COR-L47 (cell line): ENCODE data around the gene PHF24.

Experiments
- DNase-seq: peaks from one replicate; lab custom pipeline; 2025; lab: John Stamatoyannopoulos, UW

Gene PHF24

DNA sequence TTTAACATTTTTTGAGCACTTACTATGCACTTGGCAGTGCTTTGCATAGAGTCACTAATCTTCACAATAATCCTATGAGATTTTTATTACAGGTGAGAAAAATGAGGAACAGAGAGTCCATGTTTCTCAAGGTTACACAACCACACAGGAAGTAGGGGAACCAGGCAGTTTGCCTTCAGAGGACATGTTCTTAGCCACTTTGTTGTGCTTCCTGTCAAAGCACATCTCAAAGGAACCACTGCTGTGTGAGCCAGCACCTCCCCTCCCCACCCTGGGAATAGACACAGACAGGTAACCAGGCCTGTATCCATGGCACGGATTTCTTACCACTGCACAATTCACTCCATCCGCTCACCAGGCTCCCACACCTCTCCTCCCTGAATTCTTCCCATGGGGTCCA lies 25.1 kb downstream of the PHF24 start:
- DNase-seq: no peak

DNA sequence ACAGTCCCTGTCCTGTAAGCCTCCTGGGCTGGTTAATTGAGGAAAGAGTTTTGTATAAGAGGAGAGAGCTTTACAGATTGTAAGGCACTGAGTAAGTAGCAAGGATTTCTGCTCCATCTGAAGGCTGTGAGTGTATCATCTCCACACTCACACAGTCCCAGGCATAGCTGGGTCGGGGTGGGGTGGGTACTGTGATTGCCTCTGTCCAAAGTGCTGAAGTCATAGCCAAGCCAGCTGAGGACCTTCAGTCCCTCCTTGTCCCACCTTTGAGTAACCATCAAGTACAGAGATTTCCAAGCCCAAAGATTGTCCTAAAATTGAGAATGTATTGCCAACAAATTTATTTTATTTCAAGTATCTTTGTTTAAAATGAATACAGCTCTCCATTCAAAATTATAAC lies 26.0 kb downstream of the PHF24 start:
- no peak for DNase-seq

DNA sequence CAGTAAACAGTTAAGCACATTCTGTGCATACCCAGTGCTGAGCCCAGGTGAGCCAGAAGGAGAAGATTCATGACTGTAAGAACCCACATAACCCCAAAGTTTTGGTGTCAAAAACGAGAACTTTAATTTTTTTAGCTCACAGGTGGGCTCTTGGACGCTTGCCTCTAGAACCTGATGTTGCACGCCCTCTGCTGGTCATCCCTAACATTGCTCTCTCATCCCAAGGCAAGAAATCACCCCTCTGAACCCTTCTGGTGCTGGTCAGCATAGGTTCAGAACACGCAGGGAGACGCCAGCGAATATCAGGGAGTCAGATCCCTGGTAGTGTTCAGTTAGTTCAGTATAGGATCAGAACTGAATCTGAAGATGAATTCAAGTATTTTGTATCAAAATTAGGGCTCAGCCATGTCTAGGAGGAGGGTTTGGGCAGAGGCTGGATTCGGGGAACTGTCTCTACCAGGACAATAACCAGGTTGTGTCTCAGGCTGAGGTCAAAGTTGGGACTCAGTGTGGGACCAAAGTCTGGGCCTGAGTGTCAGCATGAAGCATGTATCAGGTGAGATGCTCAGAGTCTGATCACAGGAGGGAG lies 27.3 kb downstream of the PHF24 start:
- peak; percentile 44 for DNase-seq

DNA sequence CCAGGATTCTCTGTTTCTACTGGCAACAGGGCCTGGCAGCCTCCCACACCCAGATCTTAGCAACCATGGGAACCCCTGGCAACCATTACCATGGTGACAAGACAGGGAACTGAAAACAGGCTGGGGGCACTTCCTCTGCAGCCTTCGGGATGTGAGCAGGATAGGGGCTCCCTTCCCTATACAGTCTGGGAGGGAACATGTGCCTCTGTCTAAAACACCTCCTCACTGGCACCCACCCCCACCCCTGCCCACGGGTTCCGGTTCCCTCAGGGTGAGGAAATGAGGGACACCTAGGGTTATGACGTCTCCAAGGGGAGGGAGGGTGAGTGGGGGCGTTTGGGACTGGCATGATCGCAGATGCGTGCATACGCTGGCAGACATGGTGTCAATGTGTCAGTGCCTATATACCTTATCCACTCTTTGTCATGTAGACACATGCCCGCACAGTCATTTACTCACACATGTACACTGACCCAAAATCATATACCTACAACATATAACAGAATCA lies 28.5 kb downstream of the PHF24 start:
- DNase-seq: peak; percentile 89

DNA sequence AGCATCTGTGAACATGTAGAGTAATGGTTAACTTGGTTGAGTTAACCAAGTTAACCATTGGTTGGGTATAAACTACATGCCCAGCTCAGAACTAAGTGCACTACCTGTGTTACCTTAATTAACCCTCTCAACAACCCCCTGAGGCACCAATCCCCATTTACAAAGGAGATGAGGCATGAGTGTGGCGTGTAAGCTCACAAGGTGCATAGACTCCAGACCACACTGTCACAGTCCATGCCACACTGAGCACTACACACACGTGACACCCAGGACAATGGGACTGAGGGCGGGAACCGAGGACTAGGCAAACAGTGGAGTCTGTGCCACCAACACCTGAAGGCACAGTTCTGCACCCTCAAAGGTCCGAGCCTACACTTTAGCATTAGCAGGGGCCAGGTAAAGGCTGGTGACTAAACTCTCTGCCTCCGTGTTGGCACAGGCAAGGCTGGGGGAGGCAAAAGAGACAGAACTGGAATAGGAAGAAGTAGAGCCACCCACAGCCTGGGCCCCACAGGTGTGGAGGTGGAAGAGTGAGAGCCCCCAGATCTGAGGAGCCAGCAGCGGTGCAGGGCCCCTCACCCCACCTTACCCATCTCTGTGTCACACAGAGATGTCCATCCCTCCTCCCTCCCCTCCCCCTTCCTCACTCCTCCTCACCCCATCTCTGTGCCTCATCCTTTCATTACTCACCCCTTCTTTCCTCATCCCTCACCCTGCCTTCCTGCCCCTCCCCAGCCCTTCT lies 29.2 kb downstream of the PHF24 start:
- peak; percentile 10 for DNase-seq

DNA sequence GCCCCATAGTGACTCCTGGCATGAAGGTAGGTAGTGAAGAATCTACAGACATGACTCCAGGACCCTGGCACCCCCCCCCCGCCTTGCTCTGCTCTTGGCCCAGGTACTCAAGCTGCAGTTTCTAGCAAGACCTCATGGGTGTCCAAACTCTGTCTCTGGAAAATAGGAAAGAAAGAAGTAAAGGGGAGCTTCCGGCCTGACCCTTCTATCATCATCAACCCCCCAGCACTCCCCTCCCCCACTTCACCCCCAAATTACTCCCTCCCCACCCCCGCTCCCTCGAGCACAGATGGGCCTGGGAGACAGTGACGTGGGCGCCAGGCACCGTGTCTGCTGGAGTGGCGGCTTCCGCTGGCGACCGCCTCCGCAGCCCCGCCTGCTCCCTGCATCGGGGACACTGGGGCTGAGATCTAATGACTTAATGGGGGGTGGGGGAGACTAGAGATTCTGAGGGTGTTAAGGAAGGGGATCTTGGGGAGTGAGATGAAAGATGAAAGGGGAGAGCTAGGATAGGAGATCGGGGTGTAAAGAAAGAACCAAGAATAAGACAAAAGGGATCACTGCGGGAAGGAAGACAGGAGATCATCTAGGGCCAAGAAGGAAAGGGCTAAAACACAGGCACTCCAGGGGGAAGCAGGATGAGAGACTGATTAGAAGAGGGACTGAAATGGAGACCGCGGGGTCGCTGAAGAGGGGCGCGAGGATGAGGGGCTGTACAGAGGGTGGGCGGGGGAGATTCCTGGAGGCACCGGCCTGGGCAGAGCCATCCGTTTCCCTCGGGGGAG lies 30.3 kb downstream of the PHF24 start:
- no peak for DNase-seq

DNA sequence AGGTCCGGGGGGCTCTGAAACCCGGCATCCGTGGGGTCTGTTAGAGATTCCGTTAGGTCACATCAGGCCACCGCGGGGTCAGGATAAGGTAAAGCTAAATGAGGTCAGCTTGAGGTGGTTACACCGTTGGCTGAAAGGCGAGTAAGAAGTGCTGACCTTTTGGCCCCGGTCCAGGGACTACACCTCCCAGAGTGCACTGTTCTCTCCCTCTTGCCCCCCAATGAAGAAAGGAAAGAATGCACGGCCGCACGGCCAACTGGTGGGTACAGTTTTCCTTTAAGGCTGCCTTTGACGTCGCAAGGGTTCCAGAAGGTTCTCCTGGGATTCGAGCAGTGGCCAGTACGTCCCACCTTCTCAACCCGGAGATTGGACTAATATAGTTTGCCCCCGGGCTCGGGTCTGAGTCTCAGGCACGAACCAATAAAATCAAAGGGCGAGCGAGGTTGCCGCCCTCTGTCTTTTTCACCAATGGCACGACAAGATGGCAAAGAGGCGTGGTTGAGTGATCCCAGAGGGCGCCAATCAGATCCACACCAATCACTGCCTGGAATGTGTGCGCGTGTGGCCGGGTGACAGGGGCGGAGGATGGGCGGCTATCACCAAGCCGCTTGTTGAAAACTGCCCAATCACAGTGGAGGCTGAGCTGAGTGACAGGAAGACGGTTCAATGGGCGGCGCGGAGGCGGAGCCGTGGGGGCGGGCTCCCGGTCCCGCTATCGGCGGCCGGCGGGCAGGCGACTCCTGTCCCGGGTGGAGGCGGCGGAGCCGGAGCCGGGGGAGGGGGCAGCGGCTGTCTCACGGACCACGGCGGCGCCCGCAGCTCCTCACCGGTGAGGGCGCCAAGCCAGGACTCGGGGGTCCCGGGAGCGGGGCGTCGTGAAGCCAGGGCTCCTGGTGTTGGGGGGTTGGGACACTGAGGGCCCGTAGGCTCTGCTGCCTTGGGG lies 31.2 kb downstream of the PHF24 start, which contains the start of gene DNAJB5:
DNAJB5 (plus strand) TSS at position 743 of the 943 bp plus-strand sequence. CDS start 886 bp downstream, outside the sequence.
- DNase-seq: peak; percentile 98

DNA sequence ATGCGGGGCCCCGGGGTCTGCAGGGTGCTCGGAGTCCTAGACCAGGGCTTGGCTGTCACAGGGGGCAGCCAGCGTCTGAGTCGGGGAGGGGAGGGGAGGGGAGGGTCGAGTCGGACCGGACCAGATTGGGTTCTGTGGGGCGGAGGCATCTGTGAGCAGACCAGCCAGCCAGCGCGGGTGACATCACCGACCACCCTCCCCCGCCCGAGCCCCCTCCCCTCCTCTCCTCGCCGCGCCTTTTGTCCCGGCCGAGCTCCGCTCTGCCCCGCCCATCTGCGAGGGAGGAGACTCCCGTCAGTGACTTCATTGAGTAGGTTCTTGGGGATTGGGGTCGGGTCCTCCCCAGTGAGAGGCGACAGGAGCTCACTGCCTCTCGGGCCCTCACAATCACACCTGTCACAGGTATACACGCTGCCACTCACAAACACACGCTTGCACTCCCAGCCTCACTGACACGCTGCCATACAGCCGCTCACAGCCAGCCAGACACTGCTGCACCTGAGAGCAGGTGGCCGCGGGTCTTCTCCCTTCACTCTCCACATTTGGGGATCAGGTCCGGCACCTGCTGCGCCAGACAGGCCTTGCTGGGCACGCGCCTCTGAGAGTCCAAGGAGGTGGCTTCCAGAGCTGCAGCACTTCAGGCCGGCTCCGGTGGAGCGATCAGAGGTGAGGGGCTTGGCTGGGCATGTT lies 32.0 kb downstream of the PHF24 start:
- peak; percentile 55 for DNase-seq

DNA sequence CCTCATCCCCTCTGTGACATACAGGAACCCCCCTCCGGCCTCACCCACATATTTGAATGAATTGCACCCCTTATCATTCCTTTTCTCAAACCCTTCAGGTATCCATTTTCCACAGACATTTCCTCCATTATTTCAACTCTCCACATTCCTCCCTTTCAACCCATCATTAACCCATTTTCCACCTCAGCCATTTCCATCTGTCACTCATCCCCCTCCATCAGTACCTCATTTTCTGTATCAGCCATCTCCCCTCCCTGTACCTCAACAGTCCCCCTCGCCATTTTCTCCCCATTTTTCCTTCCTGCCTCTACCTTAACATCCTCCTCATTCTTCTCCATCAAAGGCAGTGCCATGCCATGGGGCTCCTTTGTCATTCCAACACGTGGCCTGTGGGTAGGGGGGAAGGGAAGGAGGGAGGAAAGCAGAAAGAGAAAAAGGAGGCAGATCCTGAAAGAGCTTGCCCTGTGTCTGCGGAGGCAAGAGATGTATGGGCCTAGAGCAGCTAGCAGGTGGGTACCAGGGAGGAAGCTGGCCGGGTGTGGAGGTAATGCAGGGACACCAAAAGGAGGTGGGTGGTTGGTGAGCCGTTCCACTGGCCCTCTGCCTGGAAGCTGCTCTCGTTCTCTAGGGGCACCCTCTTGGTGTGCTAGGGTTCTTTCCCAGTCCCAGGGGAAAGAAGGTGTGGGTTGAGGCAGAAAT lies 33.0 kb downstream of the PHF24 start:
- no peak for DNase-seq

DNA sequence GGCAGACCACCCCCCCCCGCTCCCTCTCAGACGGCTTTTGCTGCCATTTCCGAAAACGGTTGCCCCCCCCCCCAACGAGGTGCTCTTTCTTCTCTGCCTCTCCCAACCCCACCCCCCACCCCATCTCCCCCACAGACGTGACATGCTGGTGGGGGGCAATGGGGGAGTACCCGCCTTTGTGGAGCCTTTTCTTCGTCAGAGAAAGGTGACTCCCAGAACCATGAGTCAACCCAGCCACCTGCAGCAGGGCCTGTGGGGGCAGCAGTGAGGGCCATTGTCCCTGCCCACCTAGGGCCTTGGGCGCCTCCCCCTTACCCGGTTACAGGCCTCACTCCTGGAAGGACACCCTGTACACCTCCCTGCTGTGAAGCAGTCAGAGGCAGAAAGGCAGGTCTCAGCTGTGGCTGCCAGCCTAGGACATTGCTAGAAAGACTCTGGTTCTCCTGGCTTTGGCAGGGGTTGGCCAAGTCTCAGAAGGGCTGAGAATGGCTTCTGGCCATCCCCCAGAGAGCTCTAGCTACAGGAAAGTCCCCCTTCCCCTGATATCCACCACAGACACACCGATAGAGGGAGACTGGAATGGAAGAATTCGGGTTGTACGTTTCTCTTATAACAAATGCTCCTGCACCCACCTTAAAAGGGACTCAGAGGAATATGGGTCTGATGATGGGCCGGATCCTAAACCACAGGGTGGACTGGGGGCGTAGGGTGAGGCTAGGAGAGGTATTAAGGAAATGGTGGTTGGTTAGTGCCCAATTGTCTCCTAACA lies 33.7 kb downstream of the PHF24 start:
- DNase-seq: no peak

DNA sequence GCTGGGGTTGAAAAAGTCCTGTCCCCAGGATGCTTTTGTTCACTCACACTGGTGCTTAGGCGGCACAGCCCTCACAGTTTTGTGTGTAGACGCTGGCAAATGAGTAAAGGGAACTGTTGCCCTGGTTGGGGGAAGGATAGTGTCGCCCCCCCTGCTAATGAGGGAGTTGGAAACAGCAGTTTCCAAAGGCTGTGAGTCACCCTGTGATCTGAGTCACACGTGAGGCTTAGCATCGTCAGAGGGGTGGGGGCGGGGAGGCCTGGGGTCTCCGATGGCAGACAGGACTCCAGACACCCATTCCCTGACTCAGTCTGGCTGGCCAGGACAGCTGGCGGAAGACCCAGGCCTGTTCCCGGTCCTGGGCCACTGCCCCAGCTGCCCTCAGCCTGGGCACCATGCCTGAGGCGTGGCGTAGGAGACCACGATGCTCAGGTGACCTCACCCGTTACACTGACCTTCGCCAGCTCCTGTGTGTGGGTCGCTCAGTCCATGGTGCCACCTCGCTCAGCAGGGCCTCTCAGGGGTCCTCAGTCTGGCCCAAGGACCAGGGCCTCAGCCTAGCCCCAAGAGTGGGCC lies 34.4 kb downstream of the PHF24 start:
- no peak for DNase-seq

DNA sequence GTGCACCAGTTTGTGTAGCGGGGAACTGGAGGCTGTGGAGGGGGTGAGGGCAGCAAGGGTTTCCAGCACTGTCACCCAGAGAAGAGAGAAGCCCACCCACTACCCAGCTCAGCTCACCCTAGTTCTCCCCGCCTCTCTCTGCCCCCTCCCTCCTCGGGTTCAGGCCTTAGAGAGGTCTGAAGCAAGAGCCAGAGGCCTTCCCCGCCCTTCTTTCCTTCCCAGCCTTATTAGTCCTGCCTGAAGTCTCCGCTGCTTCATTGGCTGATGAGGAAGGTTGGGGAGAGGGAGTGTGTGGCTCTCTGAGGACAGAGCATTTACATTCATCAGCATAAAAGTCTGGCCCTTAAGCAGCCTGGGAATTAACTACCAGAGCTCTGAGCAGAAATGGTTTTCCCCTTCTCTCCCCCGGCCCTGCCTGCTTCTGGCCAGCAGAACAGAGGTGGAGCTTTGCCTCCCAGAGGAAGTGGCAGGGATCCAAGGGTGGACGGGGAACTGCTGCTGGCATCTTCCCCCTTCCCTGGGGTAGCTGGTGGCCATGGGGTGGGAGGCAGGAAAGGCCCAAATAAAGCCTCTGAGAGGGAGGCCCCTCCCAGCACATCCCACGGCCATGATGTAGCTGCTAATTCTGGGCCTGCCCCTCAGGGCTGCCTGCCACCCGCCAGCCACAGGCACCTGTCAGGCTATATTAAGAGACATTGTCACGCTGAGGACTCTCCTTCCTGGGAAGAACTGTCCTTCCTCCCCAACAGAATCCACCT lies 35.6 kb downstream of the PHF24 start:
- peak; percentile 80 for DNase-seq

DNA sequence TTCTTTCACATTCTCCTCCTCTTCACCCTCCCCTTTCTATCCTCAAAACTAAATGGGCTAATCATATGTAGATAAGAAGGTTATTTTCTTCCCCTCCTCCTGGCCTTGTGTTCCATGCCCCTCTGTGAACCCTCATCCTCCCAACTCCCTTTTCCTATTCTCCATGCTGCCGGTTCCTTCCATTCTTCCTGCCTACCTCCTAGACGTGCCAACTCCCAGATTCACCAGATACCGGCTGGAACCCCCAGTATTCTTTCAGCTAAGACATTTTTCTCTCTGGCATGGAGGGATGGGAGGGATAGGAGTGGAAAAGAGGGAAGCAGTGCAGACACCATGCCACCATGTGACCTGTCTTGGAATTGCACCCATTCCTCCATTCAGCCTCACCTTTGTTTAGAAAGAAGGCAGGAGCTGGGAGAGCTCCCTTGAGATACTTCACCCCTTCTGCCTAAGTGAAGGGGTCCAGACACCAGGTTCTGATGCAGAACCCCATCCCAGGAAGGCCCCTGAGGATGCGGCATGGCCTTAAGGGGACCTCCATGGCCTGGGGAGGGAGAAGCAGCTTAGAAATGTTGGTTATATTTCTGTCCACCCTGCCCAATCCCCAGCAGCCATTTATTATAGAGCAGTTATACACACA lies 36.3 kb downstream of the PHF24 start:
- DNase-seq: peak; percentile 52

DNA sequence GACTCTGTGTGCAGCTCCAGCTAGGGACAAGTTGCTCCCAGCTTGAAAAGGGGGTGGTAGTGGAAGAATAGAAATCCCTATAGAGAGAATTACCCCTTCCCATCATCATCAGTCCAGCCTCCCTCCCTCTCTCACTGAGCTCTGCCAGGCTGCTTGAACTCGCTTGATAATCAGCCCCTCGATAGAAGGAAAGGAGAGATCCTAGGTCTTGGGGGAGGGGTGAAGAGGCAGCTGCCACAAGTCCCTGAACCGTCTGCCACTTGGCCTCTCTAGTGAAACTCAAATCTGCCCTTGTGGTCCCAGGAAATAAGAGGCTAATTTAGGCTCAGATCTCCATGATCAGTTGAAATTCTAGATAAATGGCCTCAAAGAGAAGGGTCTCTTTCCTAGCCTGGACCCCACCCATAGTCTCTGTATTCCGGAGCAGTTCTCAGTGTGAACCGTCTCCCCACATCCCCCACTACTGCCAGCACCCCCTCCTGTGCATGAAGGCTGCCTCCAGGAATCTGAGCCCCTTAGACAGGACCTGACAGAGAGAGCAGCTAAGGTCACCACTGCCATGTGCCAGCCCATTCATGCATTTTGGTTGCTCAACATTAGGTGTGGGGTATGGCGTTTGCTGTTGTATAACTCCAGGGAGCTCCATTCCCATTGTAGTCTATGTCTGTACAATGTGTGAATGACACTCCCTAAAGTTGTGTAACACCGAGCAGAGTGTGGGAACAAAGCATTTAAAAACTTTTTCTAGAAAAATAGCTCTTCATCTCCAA lies 37.0 kb downstream of the PHF24 start:
- no peak for DNase-seq

DNA sequence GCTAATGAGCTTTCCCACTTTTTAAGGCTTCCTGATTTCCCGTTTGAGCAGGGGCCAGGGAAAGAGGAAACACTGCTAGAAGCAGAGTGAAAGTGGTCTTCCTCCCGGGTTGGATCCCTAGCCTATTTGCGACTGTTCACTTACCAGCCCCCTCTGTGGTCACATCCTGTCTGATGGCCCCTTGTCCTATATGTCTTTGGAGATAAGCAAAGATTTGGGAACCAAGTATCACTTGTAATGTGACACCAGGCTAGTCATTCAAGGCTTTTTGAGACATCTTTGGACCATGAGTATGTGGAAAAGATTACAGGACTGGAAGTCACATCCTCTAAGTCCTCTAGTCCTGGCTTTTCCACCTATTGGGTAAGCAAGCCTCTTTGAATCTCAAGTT lies 37.6 kb downstream of the PHF24 start:
- no peak for DNase-seq

DNA sequence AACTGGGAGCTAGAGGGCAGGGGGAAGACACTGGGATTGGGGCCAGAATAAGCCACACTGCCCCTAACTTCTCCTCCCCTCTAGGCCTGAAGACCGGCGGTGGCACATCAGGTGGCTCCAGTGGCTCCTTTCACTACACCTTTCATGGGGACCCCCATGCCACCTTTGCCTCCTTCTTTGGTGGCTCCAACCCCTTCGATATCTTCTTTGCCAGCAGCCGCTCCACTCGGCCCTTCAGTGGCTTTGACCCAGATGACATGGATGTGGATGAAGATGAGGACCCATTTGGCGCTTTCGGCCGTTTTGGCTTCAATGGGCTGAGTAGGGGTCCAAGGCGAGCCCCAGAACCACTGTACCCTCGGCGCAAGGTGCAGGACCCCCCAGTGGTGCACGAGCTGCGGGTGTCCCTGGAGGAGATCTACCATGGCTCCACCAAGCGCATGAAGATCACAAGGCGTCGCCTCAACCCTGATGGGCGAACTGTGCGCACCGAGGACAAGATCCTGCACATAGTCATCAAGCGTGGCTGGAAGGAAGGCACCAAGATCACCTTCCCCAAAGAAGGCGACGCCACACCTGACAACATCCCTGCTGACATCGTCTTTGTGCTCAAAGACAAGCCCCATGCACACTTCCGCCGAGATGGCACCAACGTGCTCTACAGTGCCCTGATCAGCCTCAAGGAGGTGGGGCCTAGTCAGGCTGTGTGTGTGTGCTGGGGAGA lies 38.3 kb downstream of the PHF24 start:
- DNase-seq: no peak

DNA sequence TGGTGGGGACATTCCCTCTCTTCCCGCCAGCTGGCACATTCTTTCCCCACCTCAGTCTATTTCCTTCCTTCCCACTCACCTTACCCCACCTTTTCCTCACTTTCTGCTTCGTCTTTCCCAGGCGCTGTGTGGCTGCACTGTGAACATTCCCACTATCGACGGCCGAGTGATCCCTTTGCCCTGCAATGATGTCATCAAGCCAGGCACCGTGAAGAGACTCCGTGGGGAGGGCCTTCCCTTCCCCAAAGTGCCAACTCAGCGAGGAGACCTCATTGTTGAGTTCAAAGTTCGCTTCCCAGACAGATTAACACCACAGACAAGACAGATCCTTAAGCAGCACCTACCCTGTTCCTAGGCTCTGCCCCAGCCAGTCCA lies 38.8 kb downstream of the PHF24 start:
- no peak for DNase-seq
